LNCAP (cell line): Measurements from ENCODE around the gene MAB21L4.

Experiments
- TF ChIP-seq, protein P1 (sequence below): fragments of 450-650 bp; IDR thresholded peaks from 2 replicates; pipeline ENCODE4 v1.5.1; 2017; ENCODE audit warnings: mild to moderate bottlenecking

Gene MAB21L4

DNA sequence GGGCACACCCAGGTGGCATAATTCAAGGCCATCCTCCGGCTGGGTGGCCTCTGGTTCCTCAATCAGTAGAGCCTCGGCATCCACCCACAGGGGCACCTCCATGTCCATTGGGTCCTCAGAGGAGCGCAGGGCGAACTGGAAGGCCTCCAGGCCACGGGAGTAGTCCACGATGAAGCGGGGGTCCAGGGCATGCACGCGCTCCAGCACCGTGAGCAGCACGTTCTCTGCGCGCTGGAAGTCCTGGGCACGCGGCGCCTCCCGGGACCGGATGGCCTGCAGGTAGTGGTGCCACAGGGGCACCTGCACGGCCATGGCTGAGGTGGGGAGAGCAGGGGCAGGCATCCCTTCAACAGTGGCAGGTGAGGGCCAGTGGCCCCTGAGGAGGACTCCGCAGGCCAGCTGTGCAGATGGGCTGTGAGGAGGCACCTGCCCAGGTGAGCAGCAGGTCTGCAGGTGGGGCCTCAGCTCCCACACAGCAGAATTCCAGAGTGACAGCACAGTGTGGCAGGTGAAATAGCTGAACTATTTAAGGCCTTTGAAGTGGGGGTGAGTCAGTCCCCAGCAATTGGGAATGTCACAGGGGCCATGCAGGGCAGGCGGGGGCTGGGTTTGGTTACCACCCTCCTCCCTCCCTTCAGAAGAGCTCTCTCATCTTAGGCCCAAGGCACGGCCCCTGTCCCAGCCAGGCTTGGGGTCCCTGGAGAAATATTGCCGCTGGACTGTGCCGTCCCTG is at the start of gene MAB21L4:
MAB21L4 (minus strand) TSS at position 501 of the 733 bp plus-strand sequence; CDS start at position 342, 159 bp downstream.
- TF ChIP-seq, protein P1, sequence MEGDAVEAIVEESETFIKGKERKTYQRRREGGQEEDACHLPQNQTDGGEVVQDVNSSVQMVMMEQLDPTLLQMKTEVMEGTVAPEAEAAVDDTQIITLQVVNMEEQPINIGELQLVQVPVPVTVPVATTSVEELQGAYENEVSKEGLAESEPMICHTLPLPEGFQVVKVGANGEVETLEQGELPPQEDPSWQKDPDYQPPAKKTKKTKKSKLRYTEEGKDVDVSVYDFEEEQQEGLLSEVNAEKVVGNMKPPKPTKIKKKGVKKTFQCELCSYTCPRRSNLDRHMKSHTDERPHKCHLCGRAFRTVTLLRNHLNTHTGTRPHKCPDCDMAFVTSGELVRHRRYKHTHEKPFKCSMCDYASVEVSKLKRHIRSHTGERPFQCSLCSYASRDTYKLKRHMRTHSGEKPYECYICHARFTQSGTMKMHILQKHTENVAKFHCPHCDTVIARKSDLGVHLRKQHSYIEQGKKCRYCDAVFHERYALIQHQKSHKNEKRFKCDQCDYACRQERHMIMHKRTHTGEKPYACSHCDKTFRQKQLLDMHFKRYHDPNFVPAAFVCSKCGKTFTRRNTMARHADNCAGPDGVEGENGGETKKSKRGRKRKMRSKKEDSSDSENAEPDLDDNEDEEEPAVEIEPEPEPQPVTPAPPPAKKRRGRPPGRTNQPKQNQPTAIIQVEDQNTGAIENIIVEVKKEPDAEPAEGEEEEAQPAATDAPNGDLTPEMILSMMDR: no peak

DNA sequence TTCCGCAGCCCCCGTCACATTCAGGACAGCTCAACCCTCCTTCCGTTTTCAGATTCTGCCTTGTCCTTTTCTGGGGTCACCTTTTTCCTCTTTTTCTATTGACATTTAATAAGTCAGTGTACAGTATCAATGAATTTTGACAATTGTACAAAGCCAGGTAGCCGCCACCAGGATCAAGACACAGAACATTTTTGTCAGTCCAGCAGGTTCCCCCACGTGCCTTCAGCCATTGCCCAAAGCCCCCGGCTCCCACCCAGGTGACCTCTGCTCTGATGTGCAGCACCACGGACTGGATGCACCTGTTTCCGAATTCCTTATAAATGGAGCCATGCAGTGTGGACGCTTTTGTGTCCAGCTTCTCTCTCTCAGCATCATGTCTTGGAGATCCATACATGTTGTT is 40.1 kb upstream of the MAB21L4 start:
- TF ChIP-seq, protein P1: no peak

DNA sequence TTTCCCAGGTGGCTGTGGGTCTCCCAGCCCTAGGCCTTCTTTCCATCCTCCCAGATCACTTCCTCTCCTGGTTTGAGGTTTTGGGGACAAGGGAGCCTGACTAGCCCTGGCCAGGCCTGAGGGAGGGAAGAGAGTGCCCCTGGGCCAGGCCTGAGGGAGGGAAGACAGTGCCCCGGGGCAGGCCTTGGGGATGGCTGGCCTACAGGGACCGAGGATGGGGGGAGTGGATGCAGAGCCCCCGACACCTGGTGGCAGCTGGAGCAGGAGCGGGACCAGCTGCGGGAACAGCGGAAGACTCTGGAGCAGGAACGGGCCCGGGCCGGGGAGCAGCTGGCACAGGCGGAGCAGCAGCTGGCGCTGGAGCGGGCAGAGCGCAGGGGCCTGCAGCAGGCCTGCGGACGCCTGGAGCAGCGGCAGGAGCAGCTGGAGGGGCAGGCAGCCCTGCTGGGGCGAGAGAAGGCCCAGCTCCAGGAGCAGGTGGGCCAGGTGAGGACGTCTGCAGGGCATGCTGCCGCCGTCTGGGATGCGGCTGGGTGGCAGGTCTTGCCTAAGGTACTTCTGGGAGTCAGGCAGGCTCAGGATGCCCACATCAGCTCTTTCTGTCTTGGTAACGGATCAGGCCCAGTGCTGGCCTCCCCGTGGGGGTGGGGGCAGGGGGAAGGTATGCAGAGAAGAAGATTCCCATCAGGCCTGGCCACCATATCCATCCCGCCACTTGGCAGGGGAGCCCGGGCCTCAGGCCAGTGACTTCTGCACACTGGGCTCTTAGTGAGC is 39.3 kb upstream of the MAB21L4 start:
- TF ChIP-seq, protein P1: no peak

DNA sequence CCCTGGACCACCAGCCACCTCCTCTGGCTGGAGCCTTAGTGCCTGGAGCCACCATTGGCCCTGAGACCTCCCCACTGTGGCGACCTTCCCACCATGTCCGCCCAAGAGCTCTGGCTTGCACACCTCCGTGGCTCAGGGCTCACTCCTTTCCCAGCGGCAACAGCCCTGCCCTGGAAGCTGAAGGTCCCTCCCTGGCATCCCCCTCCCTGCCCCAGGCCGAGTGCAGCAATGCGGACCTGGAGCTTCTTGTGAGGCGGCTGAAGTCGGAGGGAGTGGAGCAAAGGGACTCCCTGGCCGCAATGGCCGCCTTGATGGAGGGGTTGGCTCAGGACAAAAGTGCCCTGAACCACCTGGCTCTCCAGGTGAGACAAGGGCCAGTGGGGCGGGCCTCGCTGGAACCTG is 38.7 kb upstream of the MAB21L4 start:
- TF ChIP-seq, protein P1: no peak

DNA sequence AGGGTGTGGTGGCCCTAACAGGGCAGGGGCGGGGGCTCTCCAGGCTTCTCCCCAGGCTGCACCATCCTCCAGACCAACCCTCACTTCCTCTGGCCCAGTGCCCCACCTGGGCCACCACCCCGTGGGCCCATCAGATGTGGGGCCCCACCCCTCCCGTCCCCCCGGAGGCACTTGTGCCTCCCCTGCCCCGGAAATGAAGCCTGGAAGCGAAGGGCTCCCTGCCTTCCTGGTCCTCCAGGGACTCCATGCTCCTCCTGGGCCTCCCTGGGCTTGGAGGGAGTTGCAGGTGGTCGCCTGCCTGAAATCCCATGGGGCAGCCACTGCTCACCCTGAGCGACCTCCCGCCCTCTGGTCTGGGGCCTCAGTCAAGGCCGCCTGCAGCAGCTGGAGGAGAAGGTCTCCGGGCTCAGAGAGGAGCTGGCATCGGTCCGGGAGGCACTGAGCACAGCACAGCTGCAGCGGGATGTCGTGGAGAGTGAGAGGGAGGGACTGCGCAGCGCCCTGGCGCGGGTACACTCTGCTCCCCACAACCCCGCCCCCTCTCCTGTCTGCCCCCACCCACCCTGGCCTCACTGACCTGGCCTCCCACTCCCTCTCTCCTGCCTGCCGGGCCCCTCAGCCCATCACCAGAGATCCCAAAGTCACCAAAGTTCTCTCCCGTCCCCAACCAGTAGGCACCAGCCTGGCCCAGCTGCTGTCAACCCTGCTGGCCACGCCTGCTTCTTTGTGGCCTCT is 38.2 kb upstream of the MAB21L4 start:
- TF ChIP-seq, protein P1: no peak

DNA sequence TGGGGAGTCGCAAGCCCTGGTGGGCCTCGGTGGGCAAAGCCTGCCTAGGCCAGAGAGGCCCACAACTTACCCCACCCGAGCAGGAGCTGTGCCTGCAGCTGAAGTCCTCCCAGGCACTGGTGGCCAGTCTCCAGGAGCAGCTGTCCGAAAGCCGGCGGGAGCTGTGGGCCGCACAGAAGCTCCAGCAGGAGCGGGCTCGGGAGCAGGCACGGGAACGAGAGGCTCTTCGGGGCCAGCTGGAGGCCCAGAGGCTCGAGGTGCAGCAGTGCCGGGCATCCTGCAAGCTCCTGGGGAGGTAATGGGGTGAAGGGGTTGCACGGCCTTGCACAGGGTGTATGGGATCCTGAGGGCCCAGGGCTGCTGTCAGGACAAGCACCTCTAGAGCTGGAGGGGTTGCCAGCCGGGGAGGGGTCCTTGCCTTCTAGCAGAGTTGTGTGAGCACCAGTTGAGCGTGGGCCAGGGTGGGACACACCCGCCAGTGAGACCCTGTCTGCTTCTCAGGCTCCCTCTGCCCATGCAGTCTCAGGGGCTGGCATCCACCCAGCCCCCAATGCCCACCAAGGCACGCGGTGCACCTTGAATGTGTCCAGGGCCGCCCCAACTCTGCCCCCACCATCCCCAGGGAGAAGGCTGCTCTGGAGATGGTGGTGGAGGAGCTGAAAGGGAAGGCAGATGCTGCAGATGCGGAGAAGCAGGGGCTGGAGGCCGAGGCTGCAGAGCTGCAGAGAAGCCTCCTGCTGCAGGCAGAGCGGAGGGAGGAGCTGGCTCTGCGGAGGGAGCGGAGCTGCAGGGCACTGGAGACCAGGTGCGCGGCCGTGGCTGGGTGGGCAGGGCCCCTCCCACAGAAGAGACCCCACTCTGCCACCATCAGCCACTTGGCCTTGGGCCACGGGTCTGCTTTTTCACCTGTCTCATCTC is 37.4 kb upstream of the MAB21L4 start:
- TF ChIP-seq, protein P1: no peak

DNA sequence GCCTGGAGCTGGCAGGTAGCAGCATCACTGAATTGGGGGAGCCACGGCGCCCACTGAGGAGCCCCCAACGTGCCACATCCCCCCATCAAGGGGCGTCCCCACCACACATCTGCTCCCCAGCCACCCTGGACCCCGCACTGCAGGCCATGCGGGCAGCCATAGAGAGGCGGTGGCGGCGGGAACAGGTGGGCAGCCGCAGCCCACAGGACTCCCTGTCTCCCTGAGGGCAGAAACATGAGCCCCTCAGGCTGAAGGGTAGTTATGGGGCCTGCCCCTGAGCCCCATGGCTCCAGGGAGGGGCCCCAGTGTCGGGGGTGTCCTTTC is 36.7 kb upstream of the MAB21L4 start:
- TF ChIP-seq, protein P1: no peak
